Activated CD4-positive, alpha-beta T cell treated with anti-CD3 and anti-CD28 coated beads, Interleukin-2, amount 50 U/mL, for 4 hours (primary cell): Measurements from ENCODE around the gene TIMM8B.
"Not testable (repeated sequence)": the region's sequence is repeated elsewhere in the genome, so short reads cannot be mapped to it uniquely, and the experiment has no call there.

Experiments used
- DNase-seq, 2 experiments: peaks; one replicate each; pipeline ENCODE4 v3.0.0-alpha.2; 2020

The TIMM8B gene, protein sequence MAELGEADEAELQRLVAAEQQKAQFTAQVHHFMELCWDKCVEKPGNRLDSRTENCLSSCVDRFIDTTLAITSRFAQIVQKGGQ

DNA sequence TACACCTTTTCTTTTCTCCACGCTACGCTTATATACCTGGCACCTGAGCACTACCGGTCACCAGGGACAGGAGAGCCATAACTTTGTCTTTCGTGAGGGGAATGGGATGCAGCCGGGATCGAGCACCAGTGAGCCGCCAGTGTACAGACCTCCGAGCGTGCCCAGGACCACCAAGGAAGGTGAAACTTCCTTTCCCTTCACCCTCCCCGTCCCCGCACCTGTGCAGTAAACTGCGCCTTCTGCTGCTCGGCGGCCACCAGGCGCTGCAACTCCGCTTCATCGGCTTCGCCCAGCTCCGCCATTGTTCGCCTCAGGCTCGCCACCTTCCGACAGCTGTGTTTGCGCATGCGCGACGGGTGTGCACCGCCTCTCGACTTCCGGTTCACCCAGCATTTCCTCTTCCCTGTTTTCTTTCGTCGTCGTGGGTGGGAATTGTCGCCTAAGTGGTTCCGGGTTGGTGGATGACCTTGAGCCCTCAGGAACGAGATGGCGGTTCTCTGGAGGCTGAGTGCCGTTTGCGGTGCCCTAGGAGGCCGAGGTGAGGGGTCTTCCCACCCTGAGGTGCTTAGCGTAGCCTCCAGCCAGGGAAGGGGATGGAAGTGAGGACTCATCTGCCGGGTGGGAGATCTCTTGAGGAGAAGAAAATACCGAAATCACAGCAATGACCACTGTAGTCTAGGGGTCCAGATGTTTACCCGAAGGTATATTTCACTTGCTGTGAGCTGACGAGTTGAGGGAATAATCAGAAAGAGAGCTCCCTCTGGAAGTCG is at the start of gene TIMM8B, which contains the start of gene SDHD:
TSS of gene TIMM8B (minus strand) at position 335 of the 770 bp plus-strand sequence. CDS start at position 302, 33 bp downstream.
TSS of gene SDHD (plus strand) at position 452 of the 770 bp plus-strand sequence. CDS start at position 487, 35 bp downstream.
- peak; percentile 93 for DNase-seq

DNA sequence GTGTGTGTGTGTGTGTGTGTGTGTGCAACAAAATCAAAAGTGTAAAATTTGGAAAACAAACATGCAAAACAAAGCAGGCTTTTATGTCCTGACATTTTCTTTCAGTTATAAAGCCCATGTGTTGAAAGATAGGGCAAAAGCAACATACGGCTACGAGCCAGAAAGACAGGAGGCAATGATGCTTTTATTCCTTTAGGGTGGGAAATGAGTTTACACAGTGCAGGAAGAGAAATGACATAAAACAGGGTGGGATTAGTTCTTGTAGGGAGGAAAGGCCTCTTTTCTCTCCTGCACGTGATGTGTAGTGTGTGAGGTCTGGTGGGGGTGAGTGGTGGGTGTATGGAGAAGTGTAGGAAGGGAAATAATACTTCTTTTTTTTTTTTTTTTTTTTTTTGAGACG is 47.9 kb upstream of the TIMM8B start:
- DNase-seq, result no peak

DNA sequence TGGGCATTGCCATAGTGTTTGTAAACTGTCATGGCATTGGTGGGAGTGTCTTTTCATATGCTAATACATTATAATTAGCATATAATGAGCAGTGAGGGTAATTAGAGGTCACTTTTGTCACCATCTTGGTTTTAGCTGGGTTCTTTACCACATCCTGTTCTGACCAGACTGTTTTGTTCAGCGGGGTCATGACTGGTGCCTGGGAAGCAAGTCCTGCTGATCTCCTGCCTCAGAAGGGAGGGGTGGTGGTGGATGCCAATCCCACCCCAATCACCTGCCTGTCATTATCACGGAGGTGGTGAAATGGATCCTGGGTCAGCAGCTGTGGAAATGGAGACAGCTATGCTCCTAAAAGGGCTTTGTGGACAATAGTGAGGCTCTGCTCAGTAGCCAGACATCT is 46.2 kb upstream of the TIMM8B start:
- DNase-seq, result no peak

DNA sequence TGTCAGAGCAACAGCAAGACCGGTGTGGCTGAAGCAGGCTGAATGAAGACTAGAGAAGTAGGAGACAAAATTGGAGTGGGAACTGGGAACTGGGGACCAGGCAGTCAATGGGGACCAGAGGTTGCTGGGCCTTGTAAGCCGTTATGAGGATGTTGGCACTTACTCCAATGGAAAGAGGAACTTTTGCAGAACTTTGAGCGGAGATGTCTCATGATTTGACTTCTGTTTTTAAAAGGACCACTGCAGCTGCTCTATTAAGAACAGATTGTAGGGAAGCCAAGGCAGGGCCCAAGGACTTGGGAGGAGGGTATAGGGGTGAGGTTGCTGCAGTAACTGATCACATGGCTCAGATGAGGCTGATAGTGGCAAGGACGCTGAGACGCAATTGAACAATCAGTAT is 43.1 kb upstream of the TIMM8B start:
- no peak for DNase-seq

GRCh38 chr11:112128483-112129121 is 42.0 kb upstream of the TIMM8B start:
- no peak for DNase-seq

DNA sequence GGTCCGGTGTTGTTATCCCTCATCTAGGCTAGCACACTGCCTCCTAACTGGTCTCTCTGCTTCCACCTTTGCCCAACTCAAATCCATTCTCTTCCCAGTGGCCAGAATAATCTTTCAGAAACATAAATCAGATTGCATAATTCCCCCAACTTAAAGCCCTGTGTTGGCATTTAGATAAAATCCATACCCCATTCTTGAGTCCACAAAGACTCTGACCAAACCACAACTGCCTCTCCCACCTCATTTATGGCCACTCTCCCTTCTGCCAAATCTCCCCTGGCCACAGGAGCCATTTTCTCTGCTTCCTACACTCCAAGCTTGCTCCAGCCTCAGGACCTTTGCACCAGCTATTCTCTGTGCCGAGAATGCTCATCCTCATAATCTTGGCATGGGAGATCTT is 40.5 kb upstream of the TIMM8B start:
- DNase-seq, result no peak

- DNase-seq, result no peak
These were observed 36.6 kb upstream of the TIMM8B start for GRCh38 chr11:112123129-112123528.

- no peak for DNase-seq
These were observed 35.5 kb upstream of the TIMM8B start for GRCh38 chr11:112121981-112122615.

- no peak for DNase-seq
These were observed 31.6 kb upstream of the TIMM8B start for GRCh38 chr11:112118176-112118575.

GRCh38 chr11:112115386-112115785 is 28.8 kb upstream of the TIMM8B start:
- no peak for DNase-seq

- DNase-seq, result no peak
These were observed 27.9 kb upstream of the TIMM8B start for GRCh38 chr11:112114460-112114859.

GRCh38 chr11:112113539-112114457 is 27.2 kb upstream of the TIMM8B start:
- no peak for DNase-seq

DNA sequence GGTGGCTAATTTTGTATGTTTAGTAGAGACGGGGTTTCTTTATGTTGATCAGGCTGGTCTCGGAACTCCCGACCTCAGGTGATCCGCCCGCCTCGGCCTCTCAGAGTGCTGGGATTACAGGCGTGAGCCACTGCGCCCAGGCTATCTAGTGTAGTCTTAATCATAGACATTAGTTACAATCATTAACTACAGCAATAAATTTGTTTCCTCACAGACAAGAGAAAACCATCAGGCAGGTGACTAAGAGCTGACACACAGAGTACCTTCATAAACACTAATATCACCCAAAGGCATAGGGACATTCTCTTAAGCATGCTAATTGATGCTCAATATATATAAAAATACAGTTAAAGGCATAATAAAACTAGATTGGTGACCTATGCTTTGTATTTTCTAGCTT is 19.5 kb upstream of the TIMM8B start:
- DNase-seq, result no peak

DNA sequence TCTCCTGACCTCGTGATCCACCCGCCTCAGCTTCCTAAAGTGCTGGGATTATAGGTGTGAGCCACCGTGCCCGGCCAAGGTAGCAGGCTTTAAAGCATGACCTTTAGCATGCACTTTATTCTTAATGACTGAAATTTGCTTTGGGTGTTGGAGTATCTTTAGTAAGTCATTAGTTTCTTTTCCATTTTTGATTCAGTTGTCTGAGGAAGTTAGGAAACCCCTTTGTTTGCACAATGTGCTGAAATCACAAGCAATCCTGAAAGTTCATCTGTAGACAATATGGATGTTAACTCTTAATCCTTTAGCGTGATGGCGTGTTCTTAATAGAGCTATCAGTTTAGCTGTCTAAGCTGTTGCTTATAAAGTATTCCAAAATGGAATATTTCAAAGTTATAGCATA is 16.9 kb upstream of the TIMM8B start:
- no peak for DNase-seq

- DNase-seq, result no peak
These were observed 13.9 kb upstream of the TIMM8B start for GRCh38 chr11:112100462-112100861.

DNA sequence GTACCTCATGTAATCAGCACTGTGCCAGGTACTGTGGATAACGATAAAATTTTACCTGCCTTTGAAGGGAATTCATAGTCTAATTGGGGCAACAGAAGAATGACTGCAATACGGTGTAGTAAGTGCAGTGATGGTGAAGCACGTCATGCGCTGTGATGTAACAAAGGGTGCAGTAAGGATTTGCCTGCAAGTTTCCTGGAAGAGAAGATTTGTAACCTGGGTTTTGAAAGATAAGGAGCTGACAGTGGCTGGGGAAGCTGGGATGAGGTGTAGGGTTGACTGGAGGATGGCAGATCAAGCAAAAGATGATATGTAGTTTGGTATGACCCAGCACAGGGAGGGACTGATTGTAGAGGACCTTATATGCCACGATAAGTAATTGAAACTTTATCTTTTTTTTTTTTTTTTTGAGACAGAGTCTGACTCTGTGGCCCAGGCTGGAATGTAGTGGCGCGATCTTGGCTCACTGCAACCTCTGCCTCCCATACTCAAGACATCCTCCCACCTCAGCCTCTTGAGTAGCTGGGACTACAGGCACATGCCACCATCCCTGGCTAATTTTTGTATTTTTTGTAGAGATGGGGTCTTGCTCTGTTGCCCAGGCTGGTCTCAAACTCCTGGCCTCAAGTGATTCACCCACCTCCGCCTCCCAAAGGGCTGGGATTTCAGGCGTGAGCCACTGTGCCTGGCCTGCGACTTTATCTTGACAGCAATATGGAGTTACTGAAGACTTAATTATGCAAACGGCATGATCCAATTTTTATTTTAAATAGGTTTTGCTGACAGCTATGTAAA is 11.4 kb upstream of the TIMM8B start:
- no peak for DNase-seq

DNA sequence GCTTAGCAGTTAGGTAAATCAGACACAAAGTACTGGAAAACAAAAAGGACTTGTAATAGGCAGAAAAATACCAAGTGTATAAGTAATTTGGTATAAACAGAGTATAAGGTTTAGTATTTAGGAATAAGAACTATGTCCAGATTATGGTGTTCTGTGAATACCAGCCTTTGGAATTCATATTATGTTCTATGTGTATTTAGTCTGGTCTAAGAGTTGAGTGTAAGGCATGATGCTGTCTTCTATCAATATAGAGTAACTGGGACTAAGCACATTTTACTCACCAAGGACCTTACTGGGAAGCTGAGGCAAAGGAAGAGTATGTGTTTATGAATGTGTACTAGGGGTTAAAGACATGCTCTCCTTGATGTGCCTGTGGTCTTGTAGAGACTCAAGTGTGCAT is 9.6 kb upstream of the TIMM8B start:
- DNase-seq, result no peak

DNA sequence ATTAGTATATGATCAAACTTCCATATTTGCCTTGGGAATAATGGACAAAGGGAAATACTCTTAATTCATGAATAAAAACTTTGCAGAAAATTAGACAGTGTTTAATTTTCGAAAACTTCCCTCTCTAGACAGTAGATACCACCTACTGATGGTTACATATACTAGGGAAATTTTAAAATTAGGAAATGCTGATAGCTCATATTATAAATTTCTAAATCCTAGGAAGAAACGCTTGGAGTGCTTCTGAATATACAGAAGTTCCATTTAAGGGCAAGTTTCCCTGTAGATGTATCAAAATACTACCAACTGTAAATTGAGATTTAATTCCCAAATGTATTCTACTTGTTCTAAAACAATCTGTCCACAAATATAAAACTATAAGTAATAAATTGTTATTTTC is 8.7 kb upstream of the TIMM8B start:
- not testable (repeated sequence) for DNase-seq

DNA sequence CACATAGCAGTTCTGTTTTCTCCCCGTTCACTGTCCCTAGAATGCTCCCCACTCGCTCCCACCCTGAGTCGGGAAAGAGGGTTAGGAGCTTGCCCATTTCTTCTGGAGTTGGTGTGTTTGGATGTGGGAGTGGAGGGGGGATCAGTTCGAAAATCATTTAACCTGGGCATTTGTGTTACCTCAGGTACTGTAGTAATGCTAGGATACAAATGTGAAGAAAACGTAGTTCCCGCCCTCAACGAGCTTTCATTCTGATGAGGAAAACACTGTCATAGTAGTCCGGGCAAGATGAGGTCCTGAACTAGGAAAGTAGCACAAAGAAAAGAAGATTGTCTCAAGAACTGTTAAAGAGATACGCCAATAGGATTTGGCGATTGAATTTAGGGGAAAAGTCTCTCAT is 656 bp upstream of the TIMM8B start:
- DNase-seq, result no peak

DNA sequence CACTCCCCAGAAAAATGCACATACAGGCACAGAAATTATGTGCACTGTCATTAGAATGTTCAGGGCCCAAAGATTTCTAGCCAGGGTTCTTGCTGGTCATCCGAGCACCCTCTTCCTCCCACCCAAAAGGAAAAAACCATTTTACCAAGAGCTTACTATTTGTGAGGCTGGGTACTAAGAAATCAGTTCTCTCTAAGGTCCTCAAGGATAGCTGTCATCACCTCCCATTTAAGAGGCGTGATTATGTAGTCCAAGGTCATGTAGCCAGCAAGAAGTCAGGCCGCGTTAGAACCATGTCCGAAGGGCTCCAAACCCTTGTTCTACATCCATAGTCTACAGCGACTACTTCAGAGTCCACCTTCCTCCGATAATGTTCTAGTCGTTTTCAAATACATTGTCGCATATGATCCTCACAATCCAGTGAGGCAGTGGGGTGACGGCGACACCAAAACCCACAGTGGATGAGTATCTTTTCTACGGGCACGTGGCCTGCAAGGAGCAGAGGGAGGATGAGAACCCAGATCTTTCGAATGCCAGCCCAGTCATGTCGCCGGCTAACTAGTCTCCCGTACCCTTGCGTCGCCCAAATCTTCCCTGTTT is 634 bp downstream of the TIMM8B start:
- DNase-seq, result peak; percentile 32 to 33

DNA sequence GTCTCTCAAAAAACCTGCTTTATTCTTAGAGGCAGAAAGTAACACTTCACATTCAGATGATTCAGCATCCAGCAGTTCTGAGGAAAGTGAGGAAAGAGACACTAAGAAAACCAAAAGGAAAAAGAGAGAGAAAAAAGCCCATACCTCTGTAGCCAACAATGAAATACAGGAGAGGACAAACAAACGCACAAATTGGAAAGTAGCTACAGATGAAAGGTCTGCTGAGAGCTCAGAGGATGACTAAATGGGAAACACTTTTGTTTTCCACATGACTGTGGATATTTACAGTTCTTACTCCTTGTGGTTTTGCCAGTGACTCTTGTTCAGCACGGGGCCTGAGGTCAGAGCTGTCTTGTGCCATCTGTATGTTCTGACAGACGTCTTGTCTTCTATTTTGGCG is 3.8 kb downstream of the TIMM8B start:
- no peak for DNase-seq
